Activated gamma-delta T cell treated with Interleukin-2 at 50 U/mL for 16 hours (primary cell): ENCODE data around the gene FBXW12.

Source experiments
- DNase-seq: peaks from one replicate; pipeline ENCODE4 v3.0.0-alpha.2; 2020

Gene FBXW12

GRCh38 chr3:48423241-48423882 lies 51.3 kb downstream of the FBXW12 start:
- no peak for DNase-seq

DNA sequence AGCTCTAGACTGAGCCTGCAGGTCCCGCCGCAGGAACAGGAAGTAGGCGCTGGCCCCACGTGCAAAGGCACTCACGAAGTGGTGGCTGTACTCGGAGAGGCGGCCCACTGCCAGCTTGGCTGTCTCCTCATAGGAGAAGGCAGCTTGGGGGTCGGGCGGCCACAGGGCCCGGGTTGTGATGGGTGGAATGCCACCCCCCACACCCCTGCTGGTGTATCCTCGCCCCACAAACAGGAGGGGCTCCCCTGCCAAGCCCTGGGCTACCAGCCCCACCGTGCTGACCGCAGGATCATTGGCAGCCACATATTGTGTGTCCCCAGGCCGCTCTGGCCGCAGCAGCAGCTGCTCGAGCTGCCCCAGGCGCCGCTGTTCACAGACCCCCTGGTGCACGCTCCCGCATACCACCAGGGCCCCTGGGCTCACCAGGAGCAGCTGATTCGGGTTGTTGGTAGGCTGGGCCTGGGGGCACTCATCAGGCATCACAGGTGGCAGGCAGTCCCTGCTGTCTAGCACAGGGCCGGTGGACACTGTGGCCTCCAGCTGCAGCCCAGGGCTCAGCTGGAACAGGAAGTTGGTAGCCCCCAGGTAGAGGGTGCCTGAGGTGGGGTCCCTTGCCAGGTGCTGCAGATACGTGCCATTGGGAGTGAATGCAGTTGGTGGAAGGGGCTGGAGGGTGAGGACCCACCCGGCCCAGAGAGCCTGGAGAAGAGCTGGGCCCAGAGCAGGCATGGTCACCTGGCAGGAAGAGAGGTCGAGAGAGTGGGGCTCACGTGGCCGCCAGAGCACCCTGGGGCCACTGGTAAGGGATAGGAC lies 52.1 kb downstream of the FBXW12 start:
- DNase-seq, result no peak

DNA sequence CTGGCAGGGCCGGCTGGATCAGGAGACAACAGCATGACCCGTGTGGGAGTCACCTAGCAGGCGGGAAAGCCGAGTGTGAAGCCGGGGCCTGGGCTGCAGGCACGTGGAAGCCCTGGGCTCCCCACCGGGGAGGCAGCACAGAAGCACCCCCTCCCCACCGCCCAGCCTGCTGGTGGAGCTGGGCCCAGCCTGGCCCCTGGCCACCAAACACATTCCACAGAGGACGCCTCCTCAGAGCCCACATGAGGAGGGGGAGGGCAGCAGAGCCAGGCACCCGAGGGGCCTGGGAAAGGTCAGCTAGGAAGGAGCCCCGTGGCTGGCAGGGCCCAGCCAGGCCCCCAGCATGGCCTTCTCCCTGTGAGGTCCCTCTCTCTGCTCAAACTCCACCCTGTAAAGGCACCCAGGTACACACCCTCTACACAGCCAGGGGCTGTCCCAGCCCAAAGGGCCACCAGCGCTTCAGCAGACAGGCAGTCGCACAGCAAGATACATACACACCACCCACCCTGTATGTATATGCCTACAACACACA lies 53.3 kb downstream of the FBXW12 start:
- no peak for DNase-seq

GRCh38 chr3:48426401-48426909 lies 54.4 kb downstream of the FBXW12 start:
- DNase-seq, result no peak

DNA sequence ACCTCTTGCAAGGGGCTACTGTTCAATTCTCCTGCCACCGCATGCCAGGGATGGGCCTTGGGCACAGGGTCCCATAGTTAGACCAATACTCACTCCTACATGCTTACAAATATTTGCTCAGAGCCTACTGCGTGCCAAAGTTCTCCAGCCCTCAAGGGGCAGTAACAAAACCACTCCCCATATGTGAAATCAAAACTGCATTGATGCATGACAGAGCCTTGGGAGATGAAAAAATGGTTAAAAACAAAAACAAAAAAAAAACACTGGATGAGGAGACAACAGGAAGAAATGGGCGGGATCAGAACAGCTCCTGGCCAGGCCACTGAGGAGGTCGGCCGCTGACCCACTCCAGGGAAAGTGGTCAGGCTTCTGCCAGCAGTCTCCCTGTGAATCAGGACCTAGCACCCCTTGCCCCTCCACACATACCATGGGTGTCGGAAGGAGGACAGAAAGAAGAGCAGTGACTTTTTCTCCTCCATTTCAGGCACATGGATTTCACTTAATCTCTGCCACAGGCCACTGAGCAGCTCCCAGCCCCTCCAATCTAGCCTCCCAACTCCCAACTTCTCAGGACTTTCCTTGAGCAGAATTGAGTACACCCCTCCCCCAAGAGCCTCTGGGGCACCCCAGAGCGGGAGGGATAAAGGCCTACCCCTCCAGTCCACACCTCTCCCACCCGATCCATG lies 55.1 kb downstream of the FBXW12 start:
- no peak for DNase-seq

- no peak for DNase-seq
These were observed 55.6 kb downstream of the FBXW12 start for GRCh38 chr3:48427630-48427962.

DNA sequence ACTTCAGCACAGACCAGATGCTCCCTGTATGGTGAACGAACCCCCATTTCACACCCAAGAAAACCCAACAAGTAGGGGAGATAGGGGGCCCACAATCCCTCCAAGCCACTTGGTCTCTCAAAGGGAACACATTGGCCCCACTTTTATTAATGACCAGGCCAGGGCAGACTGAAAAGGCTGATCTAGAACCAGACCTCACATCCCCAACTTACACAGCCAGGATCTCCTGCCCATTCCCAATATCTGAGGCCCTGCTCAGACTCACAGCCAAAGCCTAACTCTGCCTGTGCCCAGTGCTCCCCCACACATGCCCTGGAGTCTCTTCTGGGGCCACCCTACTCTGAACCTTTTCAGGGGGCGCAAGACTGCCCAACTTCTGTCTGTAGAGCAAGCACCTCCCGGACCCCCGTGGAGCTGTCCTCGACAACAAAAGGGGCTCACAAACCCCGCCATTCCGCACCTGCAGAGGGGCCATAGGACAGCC lies 56.1 kb downstream of the FBXW12 start:
- DNase-seq, result no peak

DNA sequence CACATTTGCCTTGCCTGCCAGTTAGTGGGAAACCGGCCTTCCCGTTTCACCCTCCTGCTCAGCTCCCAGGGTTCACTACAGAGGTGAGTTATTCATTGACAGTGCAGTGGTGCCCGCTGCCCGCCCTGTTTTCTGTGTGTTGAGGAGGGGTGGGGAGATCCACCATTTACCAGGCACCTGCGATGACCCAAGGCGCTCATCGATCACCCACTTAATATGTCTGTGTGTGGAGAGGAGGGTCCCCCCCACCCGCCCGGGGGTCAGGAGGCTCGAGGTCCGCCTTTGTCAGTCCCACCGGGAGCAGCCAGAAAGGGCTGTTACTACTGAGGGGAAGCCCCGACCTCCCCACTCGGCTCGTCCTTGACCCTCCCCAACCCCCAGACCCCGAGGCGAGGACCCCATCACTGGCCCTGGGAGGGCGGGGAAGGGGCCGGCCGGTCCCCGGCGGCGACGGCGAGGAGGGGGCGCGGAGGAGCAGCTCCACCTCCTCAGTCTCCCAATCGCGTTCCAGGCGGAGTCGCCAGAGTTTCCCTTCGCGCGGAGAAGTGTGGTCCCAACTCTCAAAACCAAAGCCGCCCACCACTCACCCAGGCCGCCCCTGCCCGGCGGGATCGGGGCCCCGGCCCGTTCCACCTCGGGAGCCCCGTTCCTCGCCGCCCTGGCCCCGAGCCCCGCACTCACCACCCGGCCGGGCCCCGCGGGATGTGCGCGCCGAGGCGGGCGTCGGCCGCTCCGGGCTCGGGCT lies 56.7 kb downstream of the FBXW12 start:
- no peak for DNase-seq

DNA sequence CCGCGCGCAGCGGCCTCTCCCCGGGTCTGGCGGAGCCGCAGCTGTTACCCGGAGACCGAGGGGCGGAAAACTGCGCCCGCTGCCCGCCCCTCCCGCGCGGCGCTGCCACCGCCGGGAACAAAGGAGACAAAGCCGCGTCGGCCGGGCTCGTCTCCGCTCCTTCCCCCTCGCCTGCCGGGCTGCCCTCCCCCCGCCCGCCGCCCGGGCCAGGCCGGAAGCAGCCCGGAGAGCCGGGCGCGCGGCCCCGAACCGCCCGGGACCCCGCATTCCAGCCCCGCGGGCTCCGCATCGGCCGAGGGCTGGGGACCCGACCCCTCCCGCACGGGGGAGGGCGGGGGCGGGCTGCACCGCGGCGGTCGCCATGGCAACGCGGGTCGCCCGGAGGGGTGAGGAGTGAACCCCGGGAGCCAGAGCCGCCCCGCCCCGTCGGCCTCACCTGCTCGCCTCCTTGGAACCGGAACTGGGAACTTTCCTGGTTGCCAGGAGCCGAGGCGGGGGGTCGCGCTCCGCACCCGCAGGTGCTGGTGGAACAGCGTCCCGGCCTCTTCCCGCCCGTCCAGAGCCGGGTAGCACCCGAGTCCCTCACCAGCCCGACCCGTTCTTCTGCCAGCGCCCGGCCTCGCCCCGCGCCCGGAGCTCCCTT lies 57.4 kb downstream of the FBXW12 start:
- DNase-seq, result peak; percentile 53

GRCh38 chr3:48429960-48430707 lies 58.1 kb downstream of the FBXW12 start, which contains the start of gene PLXNB1:
PLXNB1 (minus strand) TSS chr3:48430086; CDS start chr3:48424611, 5,475 bp downstream.
- DNase-seq, result no peak

- no peak for DNase-seq
These were observed 58.7 kb downstream of the FBXW12 start for GRCh38 chr3:48430708-48431101.

DNA sequence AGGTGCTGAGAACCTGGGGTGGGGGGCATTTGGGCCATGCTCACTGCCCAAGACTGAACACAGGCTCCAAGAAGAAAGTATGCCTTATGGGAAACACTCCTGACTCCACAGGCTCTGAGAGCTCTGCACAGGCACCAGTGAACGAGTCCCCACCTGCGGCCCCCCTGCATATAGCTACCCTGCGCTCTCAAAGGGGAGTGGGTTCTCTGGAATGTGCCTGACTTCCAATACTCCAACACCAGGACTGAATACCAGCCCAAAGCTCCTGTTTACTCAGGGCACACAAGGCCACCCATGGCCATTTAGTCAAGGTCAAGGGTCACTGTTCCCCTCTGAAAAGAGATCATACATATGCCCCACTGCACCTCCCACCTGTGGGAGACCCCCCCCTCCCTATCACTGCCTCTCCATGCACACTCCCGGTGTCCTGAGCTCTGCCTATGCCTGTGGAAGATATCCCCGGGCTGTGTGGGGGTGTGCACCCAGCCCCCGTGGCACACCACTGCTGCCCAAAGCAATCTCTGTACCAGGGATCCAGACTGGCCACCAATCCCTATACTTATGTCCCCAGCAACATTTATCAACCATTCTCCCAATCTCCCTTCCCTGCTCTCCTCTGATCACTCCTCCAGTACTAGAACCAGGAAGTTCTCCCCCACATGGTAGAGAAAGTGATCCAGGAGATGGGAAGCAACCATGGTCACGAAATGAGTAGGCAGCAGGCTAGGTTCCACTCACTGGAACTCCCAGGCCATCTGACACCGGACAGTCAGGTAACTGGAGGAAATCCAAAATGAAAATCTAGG lies 59.4 kb downstream of the FBXW12 start:
- no peak for DNase-seq

- no peak for DNase-seq
These were observed 60.7 kb downstream of the FBXW12 start for GRCh38 chr3:48432411-48433371.

GRCh38 chr3:48433472-48434118 lies 61.6 kb downstream of the FBXW12 start:
- DNase-seq, result no peak

GRCh38 chr3:48434591-48435222 lies 62.7 kb downstream of the FBXW12 start:
- DNase-seq, result no peak

DNA sequence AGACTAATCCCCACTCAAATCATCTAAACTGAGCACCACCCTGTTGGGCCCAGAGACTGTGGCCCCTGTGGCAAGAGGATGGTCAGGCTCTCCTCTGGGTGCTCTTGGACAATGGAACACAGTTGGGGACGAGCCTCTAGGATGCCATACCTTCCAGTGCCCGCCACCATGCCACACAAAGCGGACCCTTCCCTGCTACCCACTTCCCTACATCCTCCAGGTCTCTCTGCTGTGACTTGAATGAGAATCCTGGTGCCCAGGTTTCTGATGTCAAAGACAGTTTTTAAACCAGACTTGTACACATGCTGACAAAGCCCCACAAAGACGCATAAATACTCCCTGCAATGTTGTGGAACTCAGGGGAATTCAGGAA lies 63.2 kb downstream of the FBXW12 start:
- DNase-seq, result no peak

GRCh38 chr3:48435774-48436476 lies 63.9 kb downstream of the FBXW12 start:
- peak; percentile 89 for DNase-seq

GRCh38 chr3:48436477-48436787 lies 64.4 kb downstream of the FBXW12 start:
- no peak for DNase-seq
